Brain pericyte (primary cell): ENCODE measurements around the gene AGL.
A peak's percentile ranks its signal among the peaks of the same experiment; 100 is the strongest.
"Not testable (repeated sequence)": the region's sequence is repeated elsewhere in the genome, so short reads cannot be mapped to it uniquely, and the experiment has no call there.

ENCODE experiments used
- DNase-seq: peaks from one replicate; pipeline ENCODE4 v3.0.0-alpha.2; 2012; ENCODE audit warnings: low read depth, low spot score

Gene AGL

GRCh38 chr1:99849744-99850458, at the start of gene AGL:
Gene AGL (plus strand): TSS chr1:99850361. CDS start chr1:99851043, 682 bp downstream.
- peak; percentile 20 for DNase-seq

GRCh38 chr1:99801584-99801983, 48.6 kb upstream of the AGL start:
- DNase-seq: no peak

GRCh38 chr1:99806882-99807281, 43.3 kb upstream of the AGL start:
- no peak for DNase-seq

- DNase-seq: peak; percentile 41
These were observed 41.6 kb upstream of the AGL start for GRCh38 chr1:99808391-99809115.

- no peak for DNase-seq
These were observed 39.1 kb upstream of the AGL start for GRCh38 chr1:99811075-99811474.

- no peak for DNase-seq
These were observed 38.4 kb upstream of the AGL start for GRCh38 chr1:99811747-99812146.

GRCh38 chr1:99814373-99814900, 35.7 kb upstream of the AGL start:
- no peak for DNase-seq

- no peak for DNase-seq
These were observed 33.5 kb upstream of the AGL start for GRCh38 chr1:99816656-99817055.

GRCh38 chr1:99818063-99818699, 32.0 kb upstream of the AGL start:
- no peak for DNase-seq

GRCh38 chr1:99820546-99820945, 29.6 kb upstream of the AGL start:
- DNase-seq: no peak

- DNase-seq: no peak
These were observed 25.1 kb upstream of the AGL start for GRCh38 chr1:99825098-99825497.

- DNase-seq: no peak
These were observed 24.5 kb upstream of the AGL start for GRCh38 chr1:99825702-99826101.

GRCh38 chr1:99827970-99828369, 22.2 kb upstream of the AGL start:
- no peak for DNase-seq

GRCh38 chr1:99829269-99829668, 20.9 kb upstream of the AGL start:
- no peak for DNase-seq

GRCh38 chr1:99833911-99834310, 16.2 kb upstream of the AGL start:
- not testable (repeated sequence) for DNase-seq

- DNase-seq: not testable (repeated sequence)
These were observed 13.7 kb upstream of the AGL start for GRCh38 chr1:99836171-99837103.

GRCh38 chr1:99840353-99840752, 9.8 kb upstream of the AGL start:
- not testable (repeated sequence) for DNase-seq

- no peak for DNase-seq
These were observed 6.4 kb upstream of the AGL start for GRCh38 chr1:99843760-99844159.

- DNase-seq: not testable (repeated sequence)
These were observed 5.0 kb upstream of the AGL start for GRCh38 chr1:99845201-99845600.

- DNase-seq: no peak
These were observed 783 bp upstream of the AGL start for GRCh38 chr1:99849413-99849743.
